HG02610 (cell line): ENCODE data around the gene TRIM71.

Experiments used
- ATAC-seq: cut with Tn5 transposase; IDR thresholded peaks from one replicate; pipeline ENCODE4 v1.9.1; 2021; ENCODE audit warnings: mild to moderate bottlenecking, moderate library complexity; ENCODE audit not compliant: unreplicated experiment

The TRIM71 gene

GRCh38 chr3:32862936-32863487 is 45.2 kb downstream of the TRIM71 start:
- no peak for ATAC-seq

GRCh38 chr3:32865383-32865782 is 47.6 kb downstream of the TRIM71 start:
- ATAC-seq, result no peak

- no peak for ATAC-seq
Observed at GRCh38 chr3:32866533-32866932, 48.7 kb downstream of the TRIM71 start.

GRCh38 chr3:32867954-32868353 is 50.2 kb downstream of the TRIM71 start:
- no peak for ATAC-seq

GRCh38 chr3:32868719-32869512 is 51.1 kb downstream of the TRIM71 start:
- ATAC-seq, result no peak

- no peak for ATAC-seq
Observed at GRCh38 chr3:32869513-32870047, 51.8 kb downstream of the TRIM71 start.

GRCh38 chr3:32870373-32871095 is 52.7 kb downstream of the TRIM71 start:
- ATAC-seq, result no peak

- no peak for ATAC-seq
Observed at GRCh38 chr3:32871273-32871672, 53.5 kb downstream of the TRIM71 start.

- no peak for ATAC-seq
Observed at GRCh38 chr3:32872487-32873382, 54.9 kb downstream of the TRIM71 start.

GRCh38 chr3:32873531-32874130 is 55.8 kb downstream of the TRIM71 start:
- no peak for ATAC-seq

- no peak for ATAC-seq
Observed at GRCh38 chr3:32876920-32877319, 59.1 kb downstream of the TRIM71 start.

GRCh38 chr3:32877598-32877997 is 59.8 kb downstream of the TRIM71 start:
- ATAC-seq, result no peak

GRCh38 chr3:32880225-32880624 is 62.4 kb downstream of the TRIM71 start:
- ATAC-seq, result no peak

GRCh38 chr3:32881624-32882023 is 63.8 kb downstream of the TRIM71 start:
- ATAC-seq, result no peak

- ATAC-seq, result peak; percentile 6
Observed at GRCh38 chr3:32882189-32882588, 64.4 kb downstream of the TRIM71 start.

GRCh38 chr3:32882603-32883025 is 64.8 kb downstream of the TRIM71 start:
- peak; percentile 97 for ATAC-seq

- no peak for ATAC-seq
Observed at GRCh38 chr3:32883817-32884216, 66.0 kb downstream of the TRIM71 start.

GRCh38 chr3:32884591-32884990 is 66.8 kb downstream of the TRIM71 start:
- no peak for ATAC-seq

GRCh38 chr3:32885283-32885901 is 67.6 kb downstream of the TRIM71 start:
- ATAC-seq, result no peak

GRCh38 chr3:32886296-32886695 is 68.5 kb downstream of the TRIM71 start:
- no peak for ATAC-seq
